ENCODE measurements around the gene CCM2L. TPM values are rescaled to one million over a fixed set of nuclear protein-coding genes. Genes with fewer than 3 reads are reported as not detected.

The CCM2L gene
- total and polyA plus RNA-seq, 9 of the 15 experiments (the other 6 are each of a cell fraction or from before 2014, with no cell fraction given) = 0.04 TPM; not detected in 8

DNA sequence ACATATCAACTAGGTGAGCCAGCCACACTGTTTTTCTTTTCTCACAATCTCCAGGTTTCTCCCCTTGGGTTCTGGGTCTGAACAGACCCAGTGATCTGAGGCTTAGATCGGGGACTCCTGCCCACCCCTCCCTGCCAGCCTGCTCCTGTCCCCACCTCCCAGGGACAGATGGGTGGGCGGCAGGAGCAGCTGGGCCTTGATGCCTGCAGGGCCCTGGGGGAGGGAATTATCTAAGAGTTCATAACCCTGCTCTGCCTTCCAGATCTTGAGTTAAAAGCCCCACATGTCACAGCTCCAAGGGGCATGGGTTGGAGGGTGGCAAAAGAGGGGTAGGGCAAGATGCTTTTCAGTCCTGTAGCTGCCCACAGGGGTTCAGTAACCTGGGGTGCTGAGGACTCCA lies 47.5 kb upstream of the CCM2L start:
- TF ChIP-seq NFRKB (IDR thresholded peaks at IDR 0.05; ENCODE audit: low read depth) (no peak), ASH1L (IDR thresholded peaks at IDR 0.05; ENCODE audit: borderline replicate concordance, low read depth, partially characterized antibody) (no peak), GABPB1 (CRISPR knock-in tag; IDR thresholded peaks at IDR 0.05) (no peak), ZNF408 (CRISPR knock-in tag; IDR thresholded peaks at IDR 0.05; ENCODE audit: low read depth) (no peak), POU5F1 (IDR thresholded peaks at IDR 0.05; ENCODE audit: borderline replicate concordance, low read depth, low read length, partially characterized antibody) (no peak), NR4A1 (CRISPR knock-in tag; IDR thresholded peaks at IDR 0.05) (no peak), NR4A1 (tag; IDR thresholded peaks at IDR 0.05) (no peak), ZNF121 (CRISPR knock-in tag; conservative IDR thresholded peaks at IDR 0.05) (no peak), BRD4 (IDR thresholded peaks at IDR 0.05) (no peak), MEIS2 (IDR thresholded peaks at IDR 0.05; ENCODE audit: partially characterized antibody) (no peak), FOXP1 (CRISPR knock-in tag; IDR thresholded peaks at IDR 0.05) (no peak), RBBP5 (IDR thresholded peaks at IDR 0.05; ENCODE audit: borderline replicate concordance, insufficient read depth, low read length, poor library complexity, severe bottlenecking) (no peak), BCL6 (CRISPR knock-in tag; IDR thresholded peaks at IDR 0.05) (no peak)
- TF ChIP-seq, protein P1, sequence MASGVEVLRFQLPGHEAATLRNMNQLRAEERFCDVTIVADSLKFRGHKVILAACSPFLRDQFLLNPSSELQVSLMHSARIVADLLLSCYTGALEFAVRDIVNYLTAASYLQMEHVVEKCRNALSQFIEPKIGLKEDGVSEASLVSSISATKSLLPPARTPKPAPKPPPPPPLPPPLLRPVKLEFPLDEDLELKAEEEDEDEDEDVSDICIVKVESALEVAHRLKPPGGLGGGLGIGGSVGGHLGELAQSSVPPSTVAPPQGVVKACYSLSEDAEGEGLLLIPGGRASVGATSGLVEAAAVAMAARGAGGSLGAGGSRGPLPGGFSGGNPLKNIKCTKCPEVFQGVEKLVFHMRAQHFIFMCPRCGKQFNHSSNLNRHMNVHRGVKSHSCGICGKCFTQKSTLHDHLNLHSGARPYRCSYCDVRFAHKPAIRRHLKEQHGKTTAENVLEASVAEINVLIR (CRISPR knock-in tag; IDR thresholded peaks at IDR 0.05) = no peak
- DNase-seq (ENCODE audit: extremely low read depth in 1 of 4, low spot score in 3 of 4) (no peak), FAIRE-seq (no peak), ATAC-seq (no peak)
- Histone ChIP-seq H3K4me2 (ENCODE audit: insufficient read depth, low read length) (no peak overlapping the region), H3K27ac (ENCODE audit: extremely low read depth, low read depth, low read length) (no peak overlapping the region), H3K9me1 (ENCODE audit: control insufficient read depth, insufficient read depth, low read length) (no peaks in the 10 kb centered on the region), H2AFZ (ENCODE audit: low read depth, low read length) (no peak overlapping the region), H4K20me1 (replicated peaks; ENCODE audit: control insufficient read depth, insufficient read depth, low read length) (peaks cover 5% of the 10 kb centered on the region), H3K36me3 (ENCODE audit: control insufficient read depth, insufficient read depth, low read length) (no peaks in the 10 kb centered on the region), H3K27me3 (ENCODE audit: control insufficient read depth in 2 of 2, insufficient read depth in 2 of 2, low read length in 2 of 2) (peaks cover 21 to 25% of the 10 kb centered on the region in 2 experiments), H3K9ac (ENCODE audit: insufficient read depth in 1 of 2, low read depth in 2 of 2, low read length in 2 of 2) (no peak overlapping the region), H3K79me2 (ENCODE audit: control insufficient read depth, insufficient read depth, low read length) (no peaks in the 10 kb centered on the region), H3K4me3 (no peak overlapping the region), H3K9me3 (replicated peaks; ENCODE audit: control insufficient read depth, insufficient read depth, low read depth, low read length) (no peaks in the 10 kb centered on the region), H3K4me1 (replicated peaks in 1 of 2; ENCODE audit: control insufficient read depth in 2 of 2, insufficient read depth in 2 of 2, low read length in 2 of 2) (peaks cover 0 to 1% of the 10 kb centered on the region in 2 experiments; a peak in 2 of 5 replicates)
- intact Hi-C loops (cut with micrococcal nuclease) = no loop called here
- POLR2A ChIA-PET = interaction anchor here (0.7 kb wide), 1 partner anchor 16 kb away, joined by 3 read pairs; no protein-coding TSS in a partner anchor
- in situ Hi-C loops (cut with MboI) = no loop called here
- CTCF ChIA-PET (ENCODE audit: low intra/inter-chr PET ratio) = no interaction called here
- 0% methylated on average over 2 of the region's 2 CpGs for WGBS (ENCODE audit: insufficient coverage, low coverage, missing lambda C conversion rate)
- no TSS peak for BruUV-seq (replicated peaks)

Measured in K562 (cell line).